T follicular helper cell (primary cell): Measurements from ENCODE around the gene FNDC10.
"Not testable (repeated sequence)": the region's sequence is repeated elsewhere in the genome, so short reads cannot be mapped to it uniquely, and the experiment has no call there.

Experiments used
- DNase-seq: peaks from one replicate; pipeline ENCODE4 v3.0.0-alpha.2; 2020; ENCODE audit warnings: low read depth

FNDC10 gene

GRCh38 chr1:1567152-1567875 is 32.6 kb downstream of the FNDC10 start:
- no peak for DNase-seq

GRCh38 chr1:1565340-1565739 is 34.6 kb downstream of the FNDC10 start:
- no peak for DNase-seq

GRCh38 chr1:1564268-1564667 is 35.7 kb downstream of the FNDC10 start:
- no peak for DNase-seq

- DNase-seq, result no peak
These were observed 36.2 kb downstream of the FNDC10 start for GRCh38 chr1:1563688-1564087.

- no peak for DNase-seq
These were observed 37.3 kb downstream of the FNDC10 start for GRCh38 chr1:1562556-1563195.

- DNase-seq, result no peak
These were observed 38.0 kb downstream of the FNDC10 start for GRCh38 chr1:1561801-1562470.

GRCh38 chr1:1560178-1560577 is 39.8 kb downstream of the FNDC10 start:
- DNase-seq, result no peak

GRCh38 chr1:1559066-1559465 is 40.9 kb downstream of the FNDC10 start:
- no peak for DNase-seq

GRCh38 chr1:1558591-1558990 is 41.3 kb downstream of the FNDC10 start:
- no peak for DNase-seq

- DNase-seq, result not testable (repeated sequence)
These were observed 42.2 kb downstream of the FNDC10 start for GRCh38 chr1:1557688-1558087.

- not testable (repeated sequence) for DNase-seq
These were observed 43.0 kb downstream of the FNDC10 start for GRCh38 chr1:1556961-1557360.

- DNase-seq, result no peak
These were observed 43.4 kb downstream of the FNDC10 start for GRCh38 chr1:1556505-1556904.

GRCh38 chr1:1554926-1555915 is 44.7 kb downstream of the FNDC10 start:
- no peak for DNase-seq

- no peak for DNase-seq
These were observed 45.4 kb downstream of the FNDC10 start for GRCh38 chr1:1554550-1554925.

GRCh38 chr1:1553821-1554494 is 46.0 kb downstream of the FNDC10 start:
- no peak for DNase-seq

- no peak for DNase-seq
These were observed 47.7 kb downstream of the FNDC10 start for GRCh38 chr1:1552263-1552639.

GRCh38 chr1:1551524-1552262 is 48.2 kb downstream of the FNDC10 start:
- no peak for DNase-seq

GRCh38 chr1:1550591-1551432 is 49.1 kb downstream of the FNDC10 start:
- no peak for DNase-seq

GRCh38 chr1:1550087-1550486 is 49.8 kb downstream of the FNDC10 start:
- no peak for DNase-seq

- DNase-seq, result no peak
These were observed 51.3 kb downstream of the FNDC10 start for GRCh38 chr1:1548591-1548990.
